ENCODE data around the gene UBE2Q2.
"Not testable (repeated sequence)": the region's sequence is repeated elsewhere in the genome, so short reads cannot be mapped to it uniquely, and the experiment has no call there.

UBE2Q2 gene
- 42.2 to 87.6 (median 57.1) reads per million in 17 experiments for total RNA-seq

DNA sequence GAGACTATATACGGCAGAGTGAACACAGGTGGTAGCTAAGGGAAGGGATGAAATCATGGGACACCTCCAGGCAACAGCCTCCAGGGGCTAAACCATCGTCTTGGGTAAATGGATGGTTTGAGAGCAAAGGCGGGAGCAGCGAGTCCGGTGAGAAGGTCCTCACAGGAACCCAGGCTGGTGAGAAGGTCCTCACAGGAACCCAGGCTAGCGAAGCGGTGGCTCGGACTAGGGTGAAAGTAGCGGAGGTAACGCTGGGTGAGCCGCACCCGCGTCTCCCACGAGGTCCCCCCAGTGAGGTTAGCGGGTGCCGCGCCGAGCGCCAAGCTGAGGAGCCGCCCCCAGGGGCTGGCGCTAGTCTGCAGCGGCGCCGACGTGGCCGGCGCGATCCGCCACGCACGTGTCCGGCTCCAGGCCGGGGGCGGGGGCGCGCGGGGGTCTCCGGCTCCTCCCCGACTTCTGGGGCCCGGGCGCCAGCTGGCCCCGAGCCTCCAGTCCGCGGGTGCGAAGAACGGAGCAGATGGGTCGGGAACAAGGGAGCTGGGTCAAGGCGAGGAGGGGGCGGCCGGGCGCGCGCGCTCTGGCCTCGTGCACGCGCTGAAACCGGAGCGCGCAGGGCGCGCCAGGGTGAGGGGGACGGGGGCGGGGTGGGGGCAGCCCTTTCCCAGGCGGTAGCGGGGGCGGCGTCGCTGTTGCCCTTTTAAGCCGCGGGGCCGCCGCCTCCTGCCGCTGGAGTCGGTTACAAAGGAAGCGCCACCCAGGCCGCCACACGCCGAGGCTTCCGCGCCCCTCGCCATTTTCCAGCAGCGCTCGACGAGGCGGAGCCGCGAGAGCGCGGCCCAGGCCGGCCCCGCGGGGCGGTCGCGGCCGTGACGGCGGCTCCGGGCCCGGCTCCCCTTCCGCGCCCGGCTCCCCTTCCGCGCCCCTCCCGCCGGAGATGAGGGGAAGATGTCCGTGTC is at the start of gene UBE2Q2:
Gene UBE2Q2 (plus strand): TSS at position 726 of the 956 bp plus-strand sequence. CDS start 220 bp downstream, at position 946.
- peak; percentile 63 to 85 (median 78) for DNase-seq

GRCh38 chr15:75796321-75796720 is 46.9 kb upstream of the UBE2Q2 start:
- no peak for DNase-seq

DNA sequence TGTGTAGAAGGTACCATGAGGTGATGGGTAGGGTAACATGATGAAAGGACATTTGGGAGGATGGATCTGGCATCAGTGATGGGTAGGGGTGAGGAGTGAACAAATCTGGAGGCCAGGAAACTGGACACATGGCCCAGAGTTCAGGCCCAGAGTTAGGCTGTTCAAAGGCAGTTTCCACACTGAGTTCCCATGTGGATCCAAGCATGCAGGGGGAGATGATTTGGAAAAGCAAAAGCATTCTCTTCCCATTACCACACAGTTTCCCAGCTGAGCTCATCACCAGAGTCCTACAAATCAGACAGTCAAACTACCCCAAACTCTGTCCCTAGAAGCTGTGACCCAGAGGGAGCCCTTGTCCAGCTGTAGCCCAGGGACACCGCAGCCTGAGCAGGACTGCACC is 46.1 kb upstream of the UBE2Q2 start:
- DNase-seq: not testable (repeated sequence)

DNA sequence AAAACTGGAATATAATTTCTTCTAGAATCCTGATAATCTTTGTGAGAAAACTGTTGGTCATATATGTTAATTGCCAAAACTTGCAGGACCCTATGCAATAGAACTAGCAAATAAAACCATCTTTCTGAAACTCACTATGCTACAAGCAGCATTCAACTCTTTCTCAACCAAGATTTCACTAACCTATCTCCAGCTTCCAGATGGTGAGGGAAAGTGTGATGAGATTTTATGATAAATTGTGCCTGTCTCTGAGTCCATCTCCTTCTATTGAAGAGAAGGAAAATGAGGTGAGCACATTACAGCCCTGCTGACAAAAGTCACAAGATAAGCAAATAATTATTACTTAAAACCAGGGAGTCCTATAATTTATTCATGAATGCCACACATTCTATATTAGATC is 44.1 kb upstream of the UBE2Q2 start:
- DNase-seq: no peak

- DNase-seq: not testable (repeated sequence)
These were observed 42.8 kb upstream of the UBE2Q2 start for GRCh38 chr15:75800409-75800808.

- DNase-seq: peak; percentile 81 to 91 (median 89)
These were observed 41.2 kb upstream of the UBE2Q2 start for GRCh38 chr15:75801859-75802593.

DNA sequence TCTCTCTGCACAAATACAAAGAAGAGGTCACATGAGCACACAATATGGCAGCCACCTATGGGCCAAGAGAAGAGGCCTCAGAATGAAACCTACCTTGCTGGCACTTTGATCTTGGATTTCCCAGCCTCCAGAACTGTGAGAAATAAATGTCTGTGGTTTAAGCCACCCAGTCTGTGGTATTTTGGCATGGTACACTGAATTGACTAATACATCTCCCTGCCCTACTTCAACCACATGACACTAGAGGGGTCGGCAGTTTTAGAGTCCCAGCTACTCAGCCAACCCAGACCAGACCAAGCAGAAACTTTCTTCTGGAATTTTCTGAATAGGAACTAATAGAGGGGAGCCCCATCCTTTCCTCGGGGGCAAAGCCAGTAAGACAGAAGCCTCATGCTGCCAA is 35.8 kb upstream of the UBE2Q2 start:
- DNase-seq: not testable (repeated sequence)

DNA sequence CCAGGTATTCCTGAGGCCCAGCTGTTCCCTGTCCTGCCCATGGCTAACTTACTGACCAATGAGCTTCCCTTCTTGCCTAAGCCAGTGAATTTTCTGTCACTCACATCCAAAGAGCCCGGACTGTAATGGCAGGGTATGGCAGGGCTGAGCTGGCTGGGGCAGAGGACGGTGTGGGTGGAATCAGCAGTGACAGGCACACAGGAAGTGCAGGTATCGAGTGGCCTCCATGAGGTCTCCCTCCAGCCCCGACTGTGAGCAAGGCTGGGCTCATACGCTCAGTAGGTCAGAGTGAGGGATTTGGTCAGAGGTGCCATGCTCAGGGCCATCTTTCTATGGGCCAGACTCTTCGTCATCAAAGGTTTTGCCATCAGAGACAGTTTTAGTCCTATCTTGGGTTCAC is 35.2 kb upstream of the UBE2Q2 start:
- DNase-seq: not testable (repeated sequence)

DNA sequence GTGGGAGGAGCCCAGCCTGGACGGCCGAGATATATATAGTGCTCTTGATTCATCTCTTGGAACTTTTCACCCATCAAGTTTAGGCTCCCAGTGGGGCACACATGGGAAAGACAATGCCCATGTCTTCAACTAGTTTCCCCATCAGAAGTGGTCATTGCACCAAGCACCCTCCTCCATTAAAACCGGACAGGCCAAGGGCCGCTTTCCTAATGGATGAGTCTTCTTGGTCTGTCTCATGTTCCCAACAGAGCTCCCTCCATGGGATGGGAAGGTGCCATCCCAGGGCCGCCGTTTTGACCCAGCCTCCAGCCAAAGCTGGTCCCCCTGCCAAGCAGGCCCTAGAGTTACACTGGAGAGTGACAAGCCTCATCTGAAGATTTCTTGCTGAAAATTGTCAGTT is 34.7 kb upstream of the UBE2Q2 start:
- no peak for DNase-seq

- DNase-seq: peak in 3 of 4 experiments; percentile 22 to 47 (median 37)
These were observed 33.1 kb upstream of the UBE2Q2 start for GRCh38 chr15:75809986-75810750.

GRCh38 chr15:75810874-75811498 is 32.3 kb upstream of the UBE2Q2 start:
- no peak for DNase-seq

DNA sequence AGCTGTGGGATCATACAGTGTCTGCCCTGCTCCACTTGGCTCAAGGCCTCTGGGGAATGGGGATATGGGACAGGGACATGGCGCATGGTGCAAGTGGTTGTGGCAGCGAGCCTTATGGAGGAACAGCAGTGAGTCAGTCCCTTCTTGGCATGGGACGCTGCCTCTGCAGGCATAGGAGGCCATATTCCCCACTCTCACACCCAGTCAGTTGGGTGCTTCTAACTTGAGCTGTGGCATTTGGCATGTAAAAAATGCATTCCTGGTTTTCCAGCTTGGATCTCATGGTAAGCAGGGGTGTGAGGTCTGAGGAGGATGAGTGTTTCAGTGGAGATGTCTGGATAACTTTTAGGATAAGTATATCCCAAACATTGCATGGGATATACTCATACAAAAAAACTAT is 31.6 kb upstream of the UBE2Q2 start:
- DNase-seq: no peak

- no peak for DNase-seq
These were observed 28.5 kb upstream of the UBE2Q2 start for GRCh38 chr15:75814794-75815193.

DNA sequence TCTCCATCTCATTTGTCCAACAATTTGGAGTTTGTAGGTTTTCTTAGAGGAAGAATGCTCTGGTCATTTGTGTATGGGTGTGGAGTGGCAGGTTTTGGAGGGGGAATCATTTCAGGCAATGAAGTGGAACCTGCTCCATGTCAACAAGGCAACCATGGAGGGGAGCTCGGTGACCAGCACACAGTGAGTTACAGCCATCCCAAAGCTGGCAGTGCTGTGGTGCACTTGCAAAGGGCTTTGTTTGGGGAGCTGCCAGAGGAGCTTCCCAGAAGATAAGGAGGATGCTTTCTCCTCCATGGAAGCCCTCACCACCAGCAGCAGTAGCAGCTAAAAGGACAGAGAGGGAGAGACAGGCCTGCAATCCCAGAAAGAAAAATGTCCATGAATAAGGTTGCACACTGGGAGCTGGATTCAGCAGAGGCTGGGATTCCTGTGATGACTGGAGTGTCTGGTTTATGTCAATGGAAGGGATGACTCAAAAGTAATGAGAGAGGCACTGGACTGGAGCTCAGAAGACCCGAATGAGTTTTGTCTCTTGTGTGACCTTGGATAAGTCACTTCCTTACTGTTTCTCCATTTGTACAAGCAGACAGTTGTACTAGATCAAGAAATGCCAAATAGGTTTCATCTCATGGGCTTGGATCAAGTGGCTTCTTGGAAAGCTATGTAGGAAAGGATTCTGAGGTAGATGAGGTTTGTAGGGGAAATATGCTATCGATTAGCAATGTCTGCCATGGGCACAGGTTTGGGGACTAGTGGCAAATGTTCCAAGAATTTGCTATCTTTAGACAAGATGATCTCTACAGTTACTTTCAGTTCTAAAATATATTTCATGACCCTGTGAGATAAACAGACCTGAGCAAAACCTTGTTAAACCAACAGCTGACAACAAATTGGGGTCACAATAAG is 27.2 kb upstream of the UBE2Q2 start:
- no peak for DNase-seq

DNA sequence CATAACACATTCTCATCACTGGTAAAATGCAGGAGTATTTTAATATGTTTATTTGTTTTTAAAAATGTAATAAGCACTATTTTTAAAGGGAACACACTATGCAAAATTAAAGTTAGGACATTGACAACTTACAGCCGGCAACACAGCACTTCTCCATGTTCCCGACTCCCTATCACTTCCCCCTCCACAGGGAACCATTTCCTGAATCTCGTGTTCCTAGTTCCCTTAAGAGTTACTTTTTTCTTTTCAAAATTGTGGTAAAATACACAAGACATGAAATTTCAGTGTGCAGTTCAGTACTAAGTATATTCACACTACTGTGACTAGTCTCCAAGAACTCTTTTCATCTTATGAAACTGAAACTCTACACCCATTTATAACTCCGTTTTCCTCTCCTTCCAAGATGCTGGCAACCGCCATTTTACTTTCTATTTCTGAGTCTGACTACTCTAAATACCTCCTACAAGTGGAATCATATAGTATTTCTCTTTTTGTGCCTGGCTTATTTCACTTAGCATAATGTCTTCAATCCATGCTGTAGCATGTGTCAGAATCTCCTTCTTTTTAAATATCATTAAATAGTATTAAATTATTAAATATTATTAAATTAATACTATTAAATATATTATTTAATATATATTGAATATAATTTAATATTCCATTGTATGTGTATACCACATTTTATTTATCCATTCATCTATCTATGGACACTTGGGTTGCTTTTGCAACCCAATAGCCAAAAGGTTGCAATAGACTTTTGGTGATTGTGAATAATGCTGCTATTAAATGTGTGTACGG is 25.9 kb upstream of the UBE2Q2 start:
- peak; percentile 37 to 66 (median 53) for DNase-seq

DNA sequence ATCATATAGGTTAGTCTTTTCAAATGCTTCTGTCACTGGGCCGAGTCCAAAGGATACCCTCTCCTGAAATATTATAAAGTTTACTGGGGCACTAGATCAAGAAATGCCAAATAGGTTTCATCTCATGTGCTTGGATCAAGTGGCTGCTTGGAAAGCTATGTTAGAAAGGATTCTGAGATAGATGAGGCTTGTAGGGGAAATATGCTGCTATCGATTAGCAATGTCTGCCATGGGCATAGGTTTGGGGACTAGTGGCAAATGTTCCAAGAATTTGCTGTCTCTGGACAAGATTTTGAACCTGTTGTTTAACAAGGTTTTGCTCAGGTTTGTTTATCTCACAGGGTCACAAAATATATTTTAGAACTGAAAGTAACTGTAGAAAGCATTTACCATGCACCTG is 23.0 kb upstream of the UBE2Q2 start:
- DNase-seq: no peak

DNA sequence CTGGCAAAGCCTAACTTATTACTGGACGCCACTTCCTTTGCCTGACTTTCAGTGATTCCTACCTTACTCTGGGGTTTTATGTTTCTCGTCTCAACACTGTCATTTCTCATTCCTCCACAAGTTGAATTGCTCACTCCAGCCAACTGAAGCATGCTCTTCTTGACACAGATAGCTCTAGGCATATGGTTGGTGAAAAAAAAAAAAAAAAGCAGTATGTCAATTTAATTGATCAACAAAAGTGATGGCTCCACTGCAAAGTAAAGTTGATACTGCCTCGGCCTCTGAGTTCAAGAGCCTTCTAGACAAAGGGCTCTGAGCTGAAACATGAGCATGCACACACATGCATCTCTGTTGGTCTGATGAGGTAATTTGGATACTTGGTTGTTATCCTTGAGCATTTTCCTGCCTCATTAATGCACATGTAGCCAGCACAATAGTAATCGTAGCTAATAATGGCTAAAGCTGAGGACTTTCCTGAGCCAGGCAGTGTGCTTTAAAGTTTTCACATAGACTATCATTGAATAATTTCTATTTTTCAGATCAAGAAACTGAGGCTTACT is 21.4 kb upstream of the UBE2Q2 start:
- no peak for DNase-seq

GRCh38 chr15:75822685-75823278 is 20.5 kb upstream of the UBE2Q2 start:
- DNase-seq: no peak

DNA sequence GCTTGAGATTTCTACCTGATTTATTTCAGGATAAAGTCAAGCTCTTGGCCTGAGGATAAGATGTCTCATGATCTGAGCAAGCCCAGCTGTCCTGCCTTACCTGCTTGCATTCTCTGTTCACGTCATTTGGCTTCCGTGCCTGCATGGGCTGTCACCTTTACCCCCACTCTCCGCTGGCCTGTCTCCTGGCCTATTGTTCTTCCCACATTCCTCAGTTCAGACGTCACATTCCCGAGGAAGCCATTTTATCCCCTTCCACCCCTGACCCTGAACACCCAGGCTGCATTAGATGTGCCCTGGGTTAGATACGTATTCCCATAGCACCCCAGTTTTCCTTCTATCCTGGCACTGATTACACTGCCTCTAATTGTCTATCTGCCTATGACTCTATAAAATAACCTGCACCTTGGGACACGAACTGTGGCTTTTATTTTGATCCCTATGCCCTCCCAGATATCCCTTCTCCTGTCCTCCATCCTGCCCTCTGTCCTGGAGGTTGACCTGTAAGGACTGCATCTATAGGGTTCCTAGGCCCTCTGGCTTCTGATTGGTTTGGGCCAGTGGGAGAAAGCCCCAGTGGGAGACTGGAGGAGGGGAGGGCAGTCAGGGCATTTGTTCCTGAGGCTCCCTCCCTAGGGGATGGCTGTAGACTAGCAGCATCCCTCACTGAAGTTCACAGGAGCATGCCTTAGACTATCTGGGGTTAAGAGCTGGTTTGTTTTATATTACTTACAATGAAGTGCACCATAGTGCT is 19.2 kb upstream of the UBE2Q2 start:
- DNase-seq: no peak

Measured in suppressor macrophage (primary cell).